Measurements from ENCODE around the gene ANKRD53.
A peak's percentile ranks its signal among the peaks of the same experiment; 100 is the strongest.

ANKRD53 gene

GRCh38 chr2:71000780-71001591 lies 22.6 kb downstream of the ANKRD53 start:
- peak; percentile 89 for TF ChIP-seq CTCF (IDR thresholded peaks at IDR 0.05; ENCODE audit: low read depth, low read length)
- no peak for TF ChIP-seq EZH2phosphoT487 (IDR thresholded peaks at IDR 0.05; ENCODE audit: low read depth)
- Histone ChIP-seq H3K4me2 (ENCODE audit: low read length) (peak overlapping the region; percentile 88), H2AFZ (ENCODE audit: low read depth, low read length) (peak overlapping the region; percentile 97), H3K36me3 (replicated peaks; ENCODE audit: low read depth, low read length) (no peaks in the 10 kb centered on the region), H3K27ac (ENCODE audit: low read length) (peak overlapping the region; percentile 6; the same call in 1 of the 2 replicates), H3K9me3 (ENCODE audit: insufficient read depth, low read length) (no peaks in the 10 kb centered on the region), H3K4me3 (ENCODE audit: low read length) (peak overlapping the region; percentile 89), H3K79me2 (ENCODE audit: low read length) (no peaks in the 10 kb centered on the region), H3K4me1 (ENCODE audit: low read length) (peaks cover 12% of the 10 kb centered on the region), H3K27me3 (ENCODE audit: low read depth, low read length) (no peaks in the 10 kb centered on the region), H4K20me1 (ENCODE audit: insufficient read depth, low read length) (no peaks in the 10 kb centered on the region), H3K9ac (ENCODE audit: low read length) (peak overlapping the region; percentile 70)

- Histone ChIP-seq H3K27ac (ENCODE audit: low read length) (no peak overlapping the region), H3K4me2 (ENCODE audit: low read length) (peak overlapping the region; percentile 88), H3K79me2 (ENCODE audit: low read length) (no peaks in the 10 kb centered on the region), H2AFZ (ENCODE audit: low read depth, low read length) (peak overlapping the region; percentile 94), H3K4me3 (ENCODE audit: low read length) (peak overlapping the region; percentile 89), H3K27me3 (ENCODE audit: low read depth, low read length) (no peaks in the 10 kb centered on the region), H3K9me3 (ENCODE audit: insufficient read depth, low read length) (no peaks in the 10 kb centered on the region), H3K4me1 (ENCODE audit: low read length) (peaks cover 11% of the 10 kb centered on the region; the same call in 1 of the 2 replicates), H3K9ac (ENCODE audit: low read length) (peak overlapping the region; percentile 43; the same call in 1 of the 2 replicates), H3K36me3 (replicated peaks; ENCODE audit: low read depth, low read length) (no peaks in the 10 kb centered on the region), H4K20me1 (ENCODE audit: insufficient read depth, low read length) (no peaks in the 10 kb centered on the region)
- TF ChIP-seq EZH2phosphoT487 (IDR thresholded peaks at IDR 0.05; ENCODE audit: low read depth) (no peak), CTCF (IDR thresholded peaks at IDR 0.05; ENCODE audit: low read depth, low read length) (no peak)
Measured at GRCh38 chr2:71001592-71001927, 23.1 kb downstream of the ANKRD53 start.

- Histone ChIP-seq H3K36me3 (replicated peaks; ENCODE audit: low read depth, low read length) (no peaks in the 10 kb centered on the region), H3K4me2 (ENCODE audit: low read length) (no peak overlapping the region), H4K20me1 (ENCODE audit: insufficient read depth, low read length) (no peaks in the 10 kb centered on the region), H3K27me3 (ENCODE audit: low read depth, low read length) (no peaks in the 10 kb centered on the region), H3K4me3 (ENCODE audit: low read length) (no peak overlapping the region), H3K9me3 (ENCODE audit: insufficient read depth, low read length) (no peaks in the 10 kb centered on the region), H3K4me1 (ENCODE audit: low read length) (peaks cover 11% of the 10 kb centered on the region; the same call in 1 of the 2 replicates), H3K27ac (ENCODE audit: low read length) (no peak overlapping the region), H3K79me2 (ENCODE audit: low read length) (no peaks in the 10 kb centered on the region), H3K9ac (ENCODE audit: low read length) (no peak overlapping the region), H2AFZ (ENCODE audit: low read depth, low read length) (peak overlapping the region; percentile 94; the same call in 1 of the 2 replicates)
- TF ChIP-seq CTCF (IDR thresholded peaks at IDR 0.05; ENCODE audit: low read depth, low read length) (no peak), EZH2phosphoT487 (IDR thresholded peaks at IDR 0.05; ENCODE audit: low read depth) (no peak)
Measured at GRCh38 chr2:71001981-71002570, 23.6 kb downstream of the ANKRD53 start.

GRCh38 chr2:71003396-71003795 lies 25.0 kb downstream of the ANKRD53 start:
- H3K9me3 ChIP-seq (ENCODE audit: insufficient read depth, low read length): no peaks in the 10 kb centered on the region
- H3K79me2 ChIP-seq (ENCODE audit: low read length): no peaks in the 10 kb centered on the region
- TF ChIP-seq CTCF (IDR thresholded peaks at IDR 0.05; ENCODE audit: low read depth, low read length): no peak
- TF ChIP-seq EZH2phosphoT487 (IDR thresholded peaks at IDR 0.05; ENCODE audit: low read depth): no peak
- H3K27ac ChIP-seq (ENCODE audit: low read length): no peak overlapping the region
- no peak overlapping the region for H3K4me3 ChIP-seq (ENCODE audit: low read length)
- H3K27me3 ChIP-seq (ENCODE audit: low read depth, low read length): no peaks in the 10 kb centered on the region
- no peak overlapping the region for H3K9ac ChIP-seq (ENCODE audit: low read length)
- H3K36me3 ChIP-seq (replicated peaks; ENCODE audit: low read depth, low read length): no peaks in the 10 kb centered on the region
- no peak overlapping the region for H3K4me2 ChIP-seq (ENCODE audit: low read length)
- H2AFZ ChIP-seq (ENCODE audit: low read depth, low read length): no peak overlapping the region
- peaks cover 11% of the 10 kb centered on the region; the same call in 1 of the 2 replicates for H3K4me1 ChIP-seq (ENCODE audit: low read length)
- H4K20me1 ChIP-seq (ENCODE audit: insufficient read depth, low read length): no peaks in the 10 kb centered on the region
